Measurements from ENCODE around the gene MOB2.
"Not testable (repeated sequence)": the region's sequence is repeated elsewhere in the genome, so short reads cannot be mapped to it uniquely, and the experiment has no call there.

MOB2 gene

GRCh38 chr11:1512531-1513258 is 26.1 kb upstream of the MOB2 start:
- not testable (repeated sequence) for H3K4me1 Mint-ChIP-seq (ENCODE audit: low read depth); H3K36me3 Mint-ChIP-seq (ENCODE audit: low read depth); H3K27me3 Mint-ChIP-seq (ENCODE audit: low read depth); H3K27ac Mint-ChIP-seq; H3K9me3 Mint-ChIP-seq; H3K4me3 Mint-ChIP-seq

GRCh38 chr11:1511937-1512496 is 25.4 kb upstream of the MOB2 start:
- no peaks in the 10 kb centered on the region for H3K9me3 Mint-ChIP-seq
- peaks cover 7% of the 10 kb centered on the region for H3K4me1 Mint-ChIP-seq (ENCODE audit: low read depth)
- H3K27ac Mint-ChIP-seq = no peak overlapping the region

GRCh38 chr11:1510928-1511327 is 24.3 kb upstream of the MOB2 start:
- H3K4me1 Mint-ChIP-seq (ENCODE audit: low read depth) = peaks cover 7% of the 10 kb centered on the region
- H3K36me3 Mint-ChIP-seq (ENCODE audit: low read depth) = no peaks in the 10 kb centered on the region
- no peaks in the 10 kb centered on the region for H3K9me3 Mint-ChIP-seq
- no peak overlapping the region for H3K4me3 Mint-ChIP-seq
- no peaks in the 10 kb centered on the region for H3K27me3 Mint-ChIP-seq (ENCODE audit: low read depth)
- no peak overlapping the region for H3K27ac Mint-ChIP-seq

More at GRCh38 chr11:1511937-1512496, 25.4 kb upstream of the MOB2 start:
- H3K36me3 Mint-ChIP-seq (ENCODE audit: low read depth) = no peaks in the 10 kb centered on the region
- H3K4me3 Mint-ChIP-seq = no peak overlapping the region
- H3K27me3 Mint-ChIP-seq (ENCODE audit: low read depth) = no peaks in the 10 kb centered on the region

- not testable (repeated sequence) for H3K27ac Mint-ChIP-seq; H3K27me3 Mint-ChIP-seq (ENCODE audit: low read depth); H3K4me1 Mint-ChIP-seq (ENCODE audit: low read depth); H3K36me3 Mint-ChIP-seq (ENCODE audit: low read depth); H3K9me3 Mint-ChIP-seq; H3K4me3 Mint-ChIP-seq
Observed at GRCh38 chr11:1510351-1510750, 23.8 kb upstream of the MOB2 start.

GRCh38 chr11:1509626-1510255 is 23.2 kb upstream of the MOB2 start:
- no peaks in the 10 kb centered on the region for H3K27me3 Mint-ChIP-seq (ENCODE audit: low read depth)
- no peak overlapping the region for H3K27ac Mint-ChIP-seq
- H3K9me3 Mint-ChIP-seq = no peaks in the 10 kb centered on the region
- no peaks in the 10 kb centered on the region for H3K36me3 Mint-ChIP-seq (ENCODE audit: low read depth)
- H3K4me1 Mint-ChIP-seq (ENCODE audit: low read depth) = peaks cover 7% of the 10 kb centered on the region
- H3K4me3 Mint-ChIP-seq = no peak overlapping the region

DNA sequence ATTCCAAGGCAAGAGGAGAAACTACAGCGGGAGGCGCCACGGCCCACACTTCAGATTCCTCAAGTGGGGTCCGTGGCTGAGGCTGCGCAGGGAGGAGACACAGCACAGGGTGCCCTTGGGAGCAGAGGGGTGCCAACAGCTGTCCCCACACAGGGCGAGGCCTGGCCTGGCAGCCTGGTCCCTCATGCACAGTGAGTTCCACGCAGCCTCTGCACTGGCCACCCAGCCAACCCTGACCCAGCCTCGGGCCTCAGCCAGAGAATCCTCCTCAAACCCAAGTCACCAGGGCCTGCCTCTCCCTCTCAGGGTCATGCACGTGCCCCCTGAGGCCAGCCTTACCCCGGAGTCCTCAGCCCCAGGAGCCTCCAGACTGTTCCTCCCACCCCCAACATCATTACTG is 22.4 kb upstream of the MOB2 start:
- no peaks in the 10 kb centered on the region for H3K27me3 Mint-ChIP-seq (ENCODE audit: low read depth)
- no peaks in the 10 kb centered on the region for H3K9me3 Mint-ChIP-seq
- peaks cover 7% of the 10 kb centered on the region for H3K4me1 Mint-ChIP-seq (ENCODE audit: low read depth)
- H3K27ac Mint-ChIP-seq = no peak overlapping the region
- no peak overlapping the region for H3K4me3 Mint-ChIP-seq
- no peaks in the 10 kb centered on the region for H3K36me3 Mint-ChIP-seq (ENCODE audit: low read depth)

DNA sequence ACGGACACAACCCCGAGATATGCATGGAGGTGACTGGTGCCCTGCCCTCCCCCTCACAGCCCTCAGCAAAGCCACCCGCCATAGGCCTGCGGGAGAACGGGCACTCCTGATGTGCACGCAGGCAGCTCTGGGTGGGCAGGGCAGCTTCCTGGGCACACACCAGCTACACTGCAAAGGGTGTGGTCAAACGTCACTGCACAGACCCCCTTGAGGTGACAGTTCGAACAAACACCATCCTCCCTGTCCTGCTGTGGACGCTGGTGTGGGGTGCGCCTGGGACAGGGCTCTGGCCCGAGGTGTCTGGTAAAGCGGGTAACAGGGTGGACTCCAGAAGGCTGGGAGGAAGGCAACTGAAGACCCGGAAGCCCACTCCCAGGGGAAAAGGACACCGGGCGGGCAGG is 21.9 kb upstream of the MOB2 start:
- Mint-ChIP-seq H3K9me3 (no peaks in the 10 kb centered on the region), H3K4me3 (no peak overlapping the region), H3K27ac (no peak overlapping the region), H3K4me1 (ENCODE audit: low read depth) (peaks cover 5% of the 10 kb centered on the region), H3K27me3 (ENCODE audit: low read depth) (no peaks in the 10 kb centered on the region), H3K36me3 (ENCODE audit: low read depth) (no peaks in the 10 kb centered on the region)

DNA sequence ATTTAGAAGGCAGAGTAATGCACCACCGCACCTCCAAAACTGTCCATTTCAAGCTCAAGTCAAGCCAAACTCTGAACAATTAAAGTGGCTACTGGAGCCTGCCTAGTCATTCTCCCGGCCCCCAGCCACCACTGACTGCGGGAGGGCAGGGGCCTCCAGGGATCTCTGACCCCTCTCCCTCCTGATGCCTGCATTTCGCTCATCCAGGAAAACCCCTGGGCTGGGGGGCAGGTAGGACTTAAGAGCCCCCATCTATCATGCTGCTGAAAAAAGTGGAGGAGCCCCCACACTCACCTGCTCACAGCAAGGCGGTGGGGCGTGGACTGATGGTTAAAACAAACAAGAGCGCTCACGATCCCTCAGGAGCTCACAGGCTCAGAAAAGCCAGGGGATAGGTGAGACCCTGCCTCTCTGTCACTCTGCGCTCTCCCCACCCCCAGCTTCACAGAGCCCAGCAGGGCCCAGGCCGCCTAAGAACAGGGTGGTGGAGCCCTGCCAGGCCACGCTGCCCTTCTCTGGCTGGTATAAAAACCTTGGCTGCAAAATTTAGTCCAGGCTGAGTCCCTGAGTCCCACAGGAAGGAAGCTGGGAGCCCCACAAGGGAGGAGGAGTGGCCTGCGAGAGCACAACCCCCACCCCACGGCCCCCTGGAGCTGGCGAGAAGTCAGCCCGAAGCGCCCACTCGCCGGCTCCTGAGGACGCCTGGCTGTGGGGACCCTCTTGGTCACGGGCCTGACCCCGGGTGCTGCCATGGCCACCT is 21.0 kb upstream of the MOB2 start:
- Mint-ChIP-seq H3K27ac (no peak overlapping the region), H3K27me3 (ENCODE audit: low read depth) (no peaks in the 10 kb centered on the region), H3K4me3 (no peak overlapping the region), H3K36me3 (ENCODE audit: low read depth) (no peaks in the 10 kb centered on the region), H3K4me1 (ENCODE audit: low read depth) (peaks cover 2% of the 10 kb centered on the region), H3K9me3 (no peaks in the 10 kb centered on the region)

DNA sequence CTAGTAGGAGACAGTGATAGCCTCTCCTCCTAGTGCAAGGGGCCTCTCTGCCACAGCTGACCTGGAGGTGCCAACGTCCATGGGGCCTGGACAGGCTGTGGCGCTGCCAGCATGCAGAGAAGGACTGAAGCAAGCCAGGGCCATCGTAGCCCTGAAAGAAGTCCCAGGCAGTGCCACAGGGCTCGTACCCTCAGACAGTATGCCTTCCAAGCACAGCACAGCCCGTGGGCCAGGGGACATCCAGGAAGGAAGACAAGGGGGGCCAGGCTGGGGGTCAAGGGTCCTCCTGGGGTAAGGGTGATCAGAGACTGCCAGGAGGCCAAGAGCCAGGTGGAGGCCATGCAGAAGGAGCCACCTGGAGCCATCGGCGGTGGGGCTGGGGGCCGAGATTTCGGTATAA is 20.4 kb upstream of the MOB2 start:
- Mint-ChIP-seq H3K27me3 (ENCODE audit: low read depth) (no peaks in the 10 kb centered on the region), H3K4me1 (ENCODE audit: low read depth) (peaks cover 2% of the 10 kb centered on the region), H3K36me3 (ENCODE audit: low read depth) (no peaks in the 10 kb centered on the region), H3K4me3 (no peak overlapping the region), H3K9me3 (no peaks in the 10 kb centered on the region), H3K27ac (no peak overlapping the region)

- H3K36me3 Mint-ChIP-seq (ENCODE audit: low read depth) = no peaks in the 10 kb centered on the region
- no peaks in the 10 kb centered on the region for H3K9me3 Mint-ChIP-seq
- no peaks in the 10 kb centered on the region for H3K4me1 Mint-ChIP-seq (ENCODE audit: low read depth)
- H3K4me3 Mint-ChIP-seq = no peak overlapping the region
- H3K27ac Mint-ChIP-seq = no peak overlapping the region
- H3K27me3 Mint-ChIP-seq (ENCODE audit: low read depth) = no peaks in the 10 kb centered on the region
Observed at GRCh38 chr11:1505480-1505879, 18.9 kb upstream of the MOB2 start.

GRCh38 chr11:1504581-1505290 is 18.2 kb upstream of the MOB2 start:
- H3K4me1 Mint-ChIP-seq (ENCODE audit: low read depth) = no peaks in the 10 kb centered on the region

GRCh38 chr11:1504138-1504537 is 17.6 kb upstream of the MOB2 start:
- no peaks in the 10 kb centered on the region for H3K9me3 Mint-ChIP-seq
- H3K36me3 Mint-ChIP-seq (ENCODE audit: low read depth) = peaks cover under 1% of the 10 kb centered on the region
- no peaks in the 10 kb centered on the region for H3K4me1 Mint-ChIP-seq (ENCODE audit: low read depth)
- H3K4me3 Mint-ChIP-seq = no peak overlapping the region
- H3K27me3 Mint-ChIP-seq (ENCODE audit: low read depth) = no peaks in the 10 kb centered on the region
- H3K27ac Mint-ChIP-seq = no peak overlapping the region

More at GRCh38 chr11:1504581-1505290, 18.2 kb upstream of the MOB2 start:
- Mint-ChIP-seq H3K4me3 (no peak overlapping the region), H3K27me3 (ENCODE audit: low read depth) (no peaks in the 10 kb centered on the region), H3K36me3 (ENCODE audit: low read depth) (no peaks in the 10 kb centered on the region), H3K9me3 (no peaks in the 10 kb centered on the region), H3K27ac (no peak overlapping the region)

DNA sequence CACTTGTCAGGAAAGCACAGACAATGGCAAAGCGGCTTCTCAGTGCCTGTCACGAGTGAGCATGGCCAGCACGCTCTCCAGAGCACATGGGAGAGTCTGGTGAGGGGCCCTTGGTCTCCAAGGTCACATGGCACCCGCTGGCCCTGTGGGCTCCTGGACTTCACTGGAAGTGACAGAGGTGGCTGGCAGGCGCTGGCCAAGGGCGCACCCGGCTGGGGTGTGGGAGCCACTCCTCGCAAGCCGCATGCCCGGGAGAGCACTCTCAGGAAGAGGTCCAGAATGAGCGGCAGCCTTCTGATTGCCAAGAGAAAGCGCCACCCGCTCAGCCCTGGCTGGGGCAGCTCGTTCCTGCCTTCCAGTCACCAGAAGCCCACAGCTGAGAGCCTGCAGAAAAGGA is 17.1 kb upstream of the MOB2 start:
- H3K4me3 Mint-ChIP-seq = no peak overlapping the region
- no peak overlapping the region for H3K27ac Mint-ChIP-seq
- H3K27me3 Mint-ChIP-seq (ENCODE audit: low read depth) = no peaks in the 10 kb centered on the region
- H3K36me3 Mint-ChIP-seq (ENCODE audit: low read depth) = peaks cover 3% of the 10 kb centered on the region
- peaks cover 3% of the 10 kb centered on the region for H3K4me1 Mint-ChIP-seq (ENCODE audit: low read depth)
- H3K9me3 Mint-ChIP-seq = no peaks in the 10 kb centered on the region

DNA sequence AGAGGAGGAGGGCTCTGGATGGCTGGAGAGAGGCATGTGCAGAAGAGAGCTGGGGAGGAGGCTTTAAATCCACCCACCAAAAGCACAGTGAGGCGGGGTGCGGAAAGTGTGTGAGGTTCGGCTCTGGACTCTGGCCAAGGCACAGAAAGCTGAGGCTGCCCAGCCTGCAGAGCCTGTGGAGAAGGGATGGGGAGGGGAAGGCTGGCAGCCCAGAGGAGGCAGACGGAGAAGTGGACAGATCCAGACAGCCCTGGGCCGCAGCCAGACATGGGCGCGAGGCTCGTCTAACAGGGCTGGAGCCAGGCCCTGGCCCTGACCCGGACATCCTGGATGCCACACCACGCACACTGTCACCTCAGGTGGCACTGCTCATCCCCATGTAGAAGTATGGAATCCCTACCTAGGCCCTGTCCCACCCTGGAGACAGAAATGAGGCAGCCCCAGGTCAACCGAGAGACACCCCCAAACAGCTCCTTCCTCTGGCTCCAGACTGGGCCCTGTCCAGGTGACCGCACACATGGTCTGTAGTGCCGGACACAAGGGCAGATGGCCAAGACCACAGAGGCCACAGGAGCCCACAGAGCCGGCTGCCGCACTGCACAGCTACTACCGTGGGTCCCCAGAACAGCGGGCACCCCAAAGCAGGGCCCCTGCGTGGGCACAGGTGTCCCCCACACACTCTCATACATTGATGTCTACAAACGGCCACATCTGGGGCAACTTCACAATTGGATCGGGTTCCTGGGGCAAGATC is 16.6 kb upstream of the MOB2 start:
- H3K9me3 Mint-ChIP-seq = no peaks in the 10 kb centered on the region
- no peaks in the 10 kb centered on the region for H3K27me3 Mint-ChIP-seq (ENCODE audit: low read depth)
- no peak overlapping the region for H3K27ac Mint-ChIP-seq
- H3K4me3 Mint-ChIP-seq = no peak overlapping the region
- peaks cover 8% of the 10 kb centered on the region for H3K4me1 Mint-ChIP-seq (ENCODE audit: low read depth)
- peaks cover 7% of the 10 kb centered on the region for H3K36me3 Mint-ChIP-seq (ENCODE audit: low read depth)
